Stimulated activated CD4-positive, alpha-beta T cell treated with anti-CD3 and anti-CD28 coated beads, Interleukin-12 subunit alpha, Interleukin-12 subunit beta, amount 100 ng/mL, for 48 hours (primary cell): ENCODE results near the gene AMDHD1.
A peak's percentile ranks its signal among the peaks of the same experiment; 100 is the strongest.

ENCODE experiments used
- DNase-seq, 3 donors: peaks; one replicate each; pipeline ENCODE4 v3.0.0-alpha.2; 2020; ENCODE audit warnings: low read depth in 2 of 3, low spot score in 1 of 3

AMDHD1 gene

GRCh38 chr12:95995238-95996031, 52.3 kb downstream of the AMDHD1 start:
- no peak for DNase-seq

GRCh38 chr12:95996034-95996658, 53.0 kb downstream of the AMDHD1 start, which contains the start of gene HAL:
HAL (minus strand) TSS chr12:95996344; CDS start chr12:95995910, 434 bp downstream.
- no peak for DNase-seq

- DNase-seq, result no peak
Measured at GRCh38 chr12:95997276-95997675, 54.1 kb downstream of the AMDHD1 start.

GRCh38 chr12:95997911-95998510, 54.9 kb downstream of the AMDHD1 start:
- DNase-seq, result no peak

GRCh38 chr12:95998611-95999286, 55.6 kb downstream of the AMDHD1 start:
- DNase-seq, result peak; percentile 7 to 35 (median 15)

- no peak for DNase-seq
Measured at GRCh38 chr12:95999484-95999883, 56.4 kb downstream of the AMDHD1 start.

- DNase-seq, result no peak
Measured at GRCh38 chr12:96000858-96001257, 57.7 kb downstream of the AMDHD1 start.

GRCh38 chr12:96006727-96007126, 63.6 kb downstream of the AMDHD1 start:
- no peak for DNase-seq

- DNase-seq, result no peak
Measured at GRCh38 chr12:96007729-96008128, 64.6 kb downstream of the AMDHD1 start.

- no peak for DNase-seq
Measured at GRCh38 chr12:96014943-96015599, 71.9 kb downstream of the AMDHD1 start.

- no peak for DNase-seq
Measured at GRCh38 chr12:96015672-96016071, 72.5 kb downstream of the AMDHD1 start.
